Stimulated activated CD8-positive, alpha-beta memory T cell treated with anti-CD3 and anti-CD28 coated beads, Interleukin-15, amount 100 ng/mL, for 4 hours (primary cell): ENCODE data around the gene ARL8A.

Experiments used
- DNase-seq, 2 donors: peaks; one replicate each; pipeline ENCODE4 v3.0.0-alpha.2; 2020; ENCODE audit warnings: low read depth in 2 of 2

Gene ARL8A

GRCh38 chr1:202135221-202135721 lies 9.3 kb downstream of the ARL8A start:
- DNase-seq = no peak

- no peak for DNase-seq
Observed at GRCh38 chr1:202134645-202135172, 9.8 kb downstream of the ARL8A start.

DNA sequence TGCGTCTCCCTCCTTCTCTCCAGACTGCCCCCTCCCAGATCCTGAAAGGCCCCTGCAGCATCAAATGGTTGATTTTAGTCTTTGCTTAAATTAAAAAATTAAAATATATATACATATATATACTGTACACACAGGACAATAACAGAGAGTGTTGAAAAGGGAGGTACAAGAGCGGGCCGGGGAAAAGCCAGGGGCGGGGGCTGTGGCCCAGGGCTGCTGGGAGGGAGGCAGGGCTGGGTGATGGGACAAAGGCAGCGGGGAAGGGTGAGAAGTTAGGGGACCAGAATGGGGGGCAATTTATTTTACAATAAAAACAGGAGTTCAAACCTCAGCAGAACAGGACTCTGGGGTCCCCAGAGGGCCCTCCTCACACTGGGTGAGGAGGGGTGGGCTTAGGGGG lies 10.5 kb downstream of the ARL8A start:
- DNase-seq = no peak

- DNase-seq = no peak
Observed at GRCh38 chr1:202133496-202133895, 11.0 kb downstream of the ARL8A start.

DNA sequence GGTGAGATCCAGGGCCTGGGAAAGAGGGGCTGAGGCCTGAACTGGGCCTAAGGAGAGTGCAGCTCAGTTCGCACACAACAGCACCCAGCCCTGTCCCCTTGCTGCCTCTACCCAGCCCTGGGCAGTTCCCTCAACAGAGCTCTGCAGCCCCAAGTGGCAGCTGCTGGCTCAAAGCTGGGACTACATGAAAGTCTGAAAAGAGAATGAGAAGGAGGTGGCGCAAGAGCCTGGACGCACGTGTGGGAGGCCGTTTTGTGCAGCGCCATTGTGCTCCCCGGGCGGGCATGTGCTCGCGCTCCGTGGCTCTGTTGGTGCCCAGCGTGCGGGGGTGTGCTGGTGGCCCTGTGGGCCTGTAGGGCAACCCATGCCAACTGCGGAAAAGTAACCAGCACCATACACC lies 11.5 kb downstream of the ARL8A start:
- DNase-seq = no peak

DNA sequence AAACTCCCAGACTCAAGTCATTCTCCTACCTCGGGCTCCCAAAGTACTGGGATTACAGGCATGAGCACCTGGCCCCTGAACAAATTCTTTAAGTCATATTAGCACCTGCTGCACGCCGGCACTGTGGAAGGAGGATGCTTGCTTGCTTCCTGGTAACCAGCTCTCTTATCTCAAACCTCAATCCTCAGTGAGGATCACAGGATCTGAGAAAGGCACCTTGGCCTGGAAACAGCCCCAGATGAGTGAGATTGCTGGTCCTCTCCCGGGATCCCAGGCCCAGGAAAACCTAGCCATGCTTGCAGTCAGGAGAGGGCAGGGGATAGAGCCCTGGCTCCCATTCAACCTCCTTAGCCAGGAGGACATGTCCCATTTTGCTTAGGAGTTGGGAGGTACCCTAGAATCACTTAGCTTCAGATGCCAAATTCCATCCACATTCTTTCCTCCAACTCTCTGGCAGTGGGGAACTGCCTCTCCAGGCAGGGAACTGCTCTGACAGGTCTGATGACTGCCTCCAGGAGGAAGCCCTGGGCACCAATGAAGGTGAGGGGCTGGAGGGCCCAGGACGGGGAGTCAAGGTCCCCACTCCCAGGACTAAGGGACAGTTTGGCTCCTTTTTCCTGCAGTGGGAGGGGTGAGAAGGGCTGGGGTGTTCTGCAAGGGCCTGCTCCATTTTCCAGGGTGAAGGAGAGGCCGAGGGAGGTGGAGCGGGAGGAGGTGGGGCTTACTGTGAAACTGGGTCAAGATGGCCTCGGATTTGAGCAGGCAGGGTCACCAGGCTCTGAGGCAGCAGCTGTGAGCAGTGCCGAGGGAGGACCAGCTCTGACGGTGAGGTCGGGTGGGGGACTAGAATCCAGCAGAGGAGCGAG lies 12.3 kb downstream of the ARL8A start:
- DNase-seq = no peak

GRCh38 chr1:202130816-202131522 lies 13.6 kb downstream of the ARL8A start:
- no peak for DNase-seq

DNA sequence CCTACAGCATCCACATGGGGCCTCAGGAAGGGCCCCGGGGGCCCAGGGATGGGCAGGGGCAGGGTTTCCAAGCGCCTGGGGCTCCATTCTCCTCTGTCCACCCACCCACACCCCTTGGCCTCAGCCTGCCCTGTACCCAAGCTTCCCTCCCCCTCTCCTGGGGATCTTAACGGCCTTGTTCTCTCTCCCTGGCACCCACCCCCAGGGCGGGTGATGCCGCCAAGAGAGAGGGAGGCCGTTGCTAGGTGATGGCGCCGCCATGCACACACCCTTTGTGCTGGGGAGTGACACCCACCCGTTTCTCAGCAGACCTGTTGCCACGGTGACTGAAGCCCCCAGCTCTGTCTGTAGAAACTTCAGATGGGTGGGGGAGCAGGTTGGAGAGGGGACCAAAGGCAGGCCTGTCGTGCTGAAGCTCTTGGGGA lies 14.2 kb downstream of the ARL8A start:
- DNase-seq = no peak

- no peak for DNase-seq
Observed at GRCh38 chr1:202129453-202130296, 14.9 kb downstream of the ARL8A start.

DNA sequence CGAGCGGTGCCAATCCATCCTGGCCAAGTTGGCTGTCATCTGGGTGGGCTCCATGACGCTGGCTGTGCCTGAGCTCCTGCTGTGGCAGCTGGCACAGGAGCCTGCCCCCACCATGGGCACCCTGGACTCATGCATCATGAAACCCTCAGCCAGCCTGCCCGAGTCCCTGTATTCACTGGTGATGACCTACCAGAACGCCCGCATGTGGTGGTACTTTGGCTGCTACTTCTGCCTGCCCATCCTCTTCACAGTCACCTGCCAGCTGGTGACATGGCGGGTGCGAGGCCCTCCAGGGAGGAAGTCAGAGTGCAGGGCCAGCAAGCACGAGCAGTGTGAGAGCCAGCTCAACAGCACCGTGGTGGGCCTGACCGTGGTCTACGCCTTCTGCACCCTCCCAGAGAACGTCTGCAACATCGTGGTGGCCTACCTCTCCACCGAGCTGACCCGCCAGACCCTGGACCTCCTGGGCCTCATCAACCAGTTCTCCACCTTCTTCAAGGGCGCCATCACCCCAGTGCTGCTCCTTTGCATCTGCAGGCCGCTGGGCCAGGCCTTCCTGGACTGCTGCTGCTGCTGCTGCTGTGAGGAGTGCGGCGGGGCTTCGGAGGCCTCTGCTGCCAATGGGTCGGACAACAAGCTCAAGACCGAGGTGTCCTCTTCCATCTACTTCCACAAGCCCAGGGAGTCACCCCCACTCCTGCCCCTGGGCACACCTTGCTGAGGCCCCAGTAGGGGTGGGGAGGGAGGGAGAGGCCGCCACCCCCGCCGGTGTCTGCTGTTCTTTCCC lies 16.5 kb downstream of the ARL8A start:
- DNase-seq = no peak

DNA sequence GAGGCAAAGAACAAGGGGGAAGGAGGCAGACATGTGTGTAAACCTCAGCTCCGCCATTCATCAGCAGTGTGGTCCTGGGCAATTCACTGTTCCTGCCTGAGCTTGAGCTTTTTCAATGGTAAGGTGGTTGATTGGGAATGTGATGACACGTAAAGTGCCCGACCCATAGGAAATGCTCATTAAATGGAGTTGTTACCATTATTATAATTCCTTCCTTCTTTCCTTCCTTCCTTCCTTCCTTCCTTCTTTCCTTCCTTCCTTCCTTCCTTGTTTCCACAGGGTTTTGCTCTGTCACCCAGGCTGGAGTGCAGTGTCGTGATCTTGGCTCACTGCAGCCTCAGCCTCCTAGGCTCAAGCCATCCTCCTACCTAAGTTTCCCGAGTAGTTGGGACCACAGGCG lies 17.5 kb downstream of the ARL8A start:
- DNase-seq = no peak

DNA sequence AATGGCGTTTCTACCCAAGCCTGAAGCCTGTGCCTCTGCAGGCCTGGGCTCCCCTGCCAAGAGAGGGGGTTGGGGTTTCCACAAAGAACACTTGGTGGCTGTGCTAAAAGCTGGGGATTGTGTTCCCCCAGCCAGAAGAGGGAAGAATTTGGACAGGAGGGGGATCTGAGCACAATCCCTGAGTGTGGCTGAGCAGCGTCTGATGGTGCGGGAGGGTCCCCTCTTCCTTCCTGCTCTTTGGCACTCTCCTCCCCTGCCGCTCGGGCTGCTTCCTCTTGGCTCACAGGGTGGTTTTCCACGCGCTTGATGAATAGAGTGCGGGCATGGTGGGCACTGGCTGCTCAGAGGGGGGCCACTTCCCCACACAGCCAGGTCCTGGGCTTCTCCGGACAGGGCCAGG lies 18.1 kb downstream of the ARL8A start:
- DNase-seq = no peak

- no peak for DNase-seq
Observed at GRCh38 chr1:202125611-202126010, 18.9 kb downstream of the ARL8A start.

DNA sequence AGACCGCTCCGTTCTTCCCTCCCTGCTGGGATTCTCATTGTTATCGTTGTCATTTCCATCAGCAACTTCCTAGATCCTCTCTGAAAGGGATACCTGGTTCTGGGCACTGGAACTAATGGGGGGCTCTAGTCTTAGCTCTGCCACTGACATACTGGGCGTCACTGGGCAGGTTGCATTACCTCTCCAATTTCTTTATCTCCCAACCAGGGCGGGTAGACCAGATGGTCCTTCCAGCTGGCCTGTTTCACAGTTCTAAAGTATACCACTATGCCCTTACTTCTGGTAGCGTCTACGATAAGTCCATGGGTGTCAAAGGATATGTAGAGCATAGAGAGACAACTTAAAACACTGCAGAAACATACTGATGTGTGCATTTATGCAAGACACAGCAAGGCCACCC lies 20.4 kb downstream of the ARL8A start:
- DNase-seq = no peak

GRCh38 chr1:202123336-202123813 lies 21.2 kb downstream of the ARL8A start:
- DNase-seq = no peak

GRCh38 chr1:202122639-202123335 lies 21.8 kb downstream of the ARL8A start, which contains the start of gene GPR37L1:
Gene GPR37L1 (plus strand): TSS chr1:202122917. CDS start chr1:202122964, 47 bp downstream.
- no peak for DNase-seq

GRCh38 chr1:202121006-202121405 lies 23.5 kb downstream of the ARL8A start:
- no peak for DNase-seq

DNA sequence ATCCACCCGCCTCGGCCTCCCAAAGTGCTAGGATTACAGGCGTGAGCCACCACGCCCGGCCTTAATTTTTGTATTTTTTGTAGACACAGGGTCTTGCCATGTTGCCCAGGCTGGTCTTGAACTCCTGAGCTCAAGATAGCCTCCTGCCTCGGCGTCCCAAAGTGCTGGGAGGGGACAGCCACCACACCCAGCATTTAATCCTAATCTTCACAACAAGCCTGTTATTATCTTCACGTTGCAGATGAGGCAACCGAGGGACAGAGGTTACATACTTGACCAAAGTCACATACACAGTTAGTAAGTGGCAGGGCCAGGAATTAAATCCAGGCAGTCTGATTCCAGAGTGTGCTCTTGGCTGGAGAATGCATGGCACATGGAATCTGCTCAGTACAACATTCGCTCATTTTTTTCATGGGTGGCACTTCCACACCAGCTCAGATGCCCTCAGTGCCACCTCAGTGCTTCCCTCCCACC lies 26.6 kb downstream of the ARL8A start:
- no peak for DNase-seq

GRCh38 chr1:202116287-202116686 lies 28.2 kb downstream of the ARL8A start:
- DNase-seq = no peak
